ENCODE results near the gene ADAM30. TPM values are rescaled to one million over a fixed set of nuclear protein-coding genes. Genes with fewer than 3 reads are reported as not detected.

The ADAM30 gene
- total RNA-seq, 2 donors from 2014 or later = not detected

- intact Hi-C loops (cut with DNase I) = no loop called here
- TF ChIP-seq POLR2A (IDR thresholded peaks at IDR 0.05) = no peak
- TF ChIP-seq, protein P1, sequence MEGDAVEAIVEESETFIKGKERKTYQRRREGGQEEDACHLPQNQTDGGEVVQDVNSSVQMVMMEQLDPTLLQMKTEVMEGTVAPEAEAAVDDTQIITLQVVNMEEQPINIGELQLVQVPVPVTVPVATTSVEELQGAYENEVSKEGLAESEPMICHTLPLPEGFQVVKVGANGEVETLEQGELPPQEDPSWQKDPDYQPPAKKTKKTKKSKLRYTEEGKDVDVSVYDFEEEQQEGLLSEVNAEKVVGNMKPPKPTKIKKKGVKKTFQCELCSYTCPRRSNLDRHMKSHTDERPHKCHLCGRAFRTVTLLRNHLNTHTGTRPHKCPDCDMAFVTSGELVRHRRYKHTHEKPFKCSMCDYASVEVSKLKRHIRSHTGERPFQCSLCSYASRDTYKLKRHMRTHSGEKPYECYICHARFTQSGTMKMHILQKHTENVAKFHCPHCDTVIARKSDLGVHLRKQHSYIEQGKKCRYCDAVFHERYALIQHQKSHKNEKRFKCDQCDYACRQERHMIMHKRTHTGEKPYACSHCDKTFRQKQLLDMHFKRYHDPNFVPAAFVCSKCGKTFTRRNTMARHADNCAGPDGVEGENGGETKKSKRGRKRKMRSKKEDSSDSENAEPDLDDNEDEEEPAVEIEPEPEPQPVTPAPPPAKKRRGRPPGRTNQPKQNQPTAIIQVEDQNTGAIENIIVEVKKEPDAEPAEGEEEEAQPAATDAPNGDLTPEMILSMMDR (IDR thresholded peaks at IDR 0.05) = no peak
- Histone ChIP-seq H3K4me3 (no peak overlapping the region), H3K27me3 (no peaks in the 10 kb centered on the region), H3K27ac (no peak overlapping the region), H3K4me1 (no peaks in the 10 kb centered on the region), H3K9me3 (no peaks in the 10 kb centered on the region), H3K36me3 (replicated peaks in 1 of 2; ENCODE audit: insufficient read depth in 1 of 2, low read depth in 2 of 2) (no peaks in the 10 kb centered on the region)
- DNase-seq (no peak), ATAC-seq (no peak)
Observed at GRCh38 chr1:119903443-119903835, 7.1 kb upstream of the ADAM30 start.

- 96 to 100% methylated on average over 1 to 4 of the region's 4 CpGs for WGBS, 2 donors
- ATAC-seq (no peak), DNase-seq (no peak)
- Histone ChIP-seq H3K4me3 (no peak overlapping the region), H3K9me3 (no peaks in the 10 kb centered on the region), H3K27ac (no peak overlapping the region), H3K27me3 (no peaks in the 10 kb centered on the region), H3K4me1 (no peaks in the 10 kb centered on the region), H3K36me3 (replicated peaks in 1 of 2; ENCODE audit: insufficient read depth in 1 of 2, low read depth in 2 of 2) (no peaks in the 10 kb centered on the region)
- intact Hi-C loops (cut with DNase I) = no loop called here
- TF ChIP-seq, protein P1 (IDR thresholded peaks at IDR 0.05) = no peak
- no peak for TF ChIP-seq POLR2A (IDR thresholded peaks at IDR 0.05)
Observed at GRCh38 chr1:119902775-119903442, 6.6 kb upstream of the ADAM30 start.

DNA sequence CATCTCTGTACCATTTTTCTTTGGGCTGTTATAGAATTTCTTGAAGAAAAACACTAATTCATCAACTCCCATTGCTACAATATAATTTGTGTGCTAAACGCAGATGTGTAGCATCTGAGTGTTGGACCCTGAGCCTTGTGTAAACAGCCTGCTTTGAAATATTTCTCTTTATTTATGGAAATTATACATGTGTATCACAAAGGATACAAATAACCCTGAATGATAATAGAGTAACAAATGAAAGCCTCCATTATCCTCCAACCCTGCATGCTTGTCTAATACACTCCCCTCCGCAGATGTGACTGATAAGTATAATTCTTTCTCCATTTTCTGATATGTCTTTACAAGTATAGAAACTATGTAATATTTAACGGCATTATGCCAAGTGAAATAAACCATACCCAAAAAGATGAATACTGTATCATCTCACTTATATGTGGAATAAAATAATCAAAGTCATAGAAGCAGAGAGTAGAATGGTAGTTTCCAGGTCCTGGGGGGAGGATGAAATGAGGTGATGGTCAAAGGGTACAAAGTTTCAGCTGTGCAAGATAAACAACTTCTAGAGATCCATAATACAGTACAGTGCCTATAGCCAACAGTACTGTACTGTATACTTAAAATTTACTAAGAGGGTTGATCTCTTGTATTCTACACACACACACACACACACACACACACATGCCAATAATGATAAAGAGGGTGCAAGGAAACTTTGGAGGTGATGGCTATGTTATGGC is 2.8 kb upstream of the ADAM30 start:
- DNase-seq = no peak
- Histone ChIP-seq H3K36me3 (replicated peaks in 1 of 2; ENCODE audit: insufficient read depth in 1 of 2, low read depth in 2 of 2) (no peaks in the 10 kb centered on the region), H3K9me3 (no peaks in the 10 kb centered on the region), H3K27ac (no peak overlapping the region), H3K4me3 (no peak overlapping the region), H3K27me3 (no peaks in the 10 kb centered on the region), H3K4me1 (peaks cover 2% of the 10 kb centered on the region)
- no peak for TF ChIP-seq POLR2A (IDR thresholded peaks at IDR 0.05)
- TF ChIP-seq, protein P1 (IDR thresholded peaks at IDR 0.05) = no peak
- no peak for ATAC-seq
- intact Hi-C loops (cut with DNase I) = no loop called here
- 81 to 84% methylated on average over 3 of the region's 3 CpGs for WGBS, 2 donors

- DNase-seq (no peak), ATAC-seq (no peak)
Observed at GRCh38 chr1:119898530-119898929, 2.2 kb upstream of the ADAM30 start.

More at GRCh38 chr1:119898530-119898929, 2.2 kb upstream of the ADAM30 start:
- no peaks in the 10 kb centered on the region for H3K36me3 ChIP-seq (replicated peaks in 1 of 2; ENCODE audit: insufficient read depth in 1 of 2, low read depth in 2 of 2)
- intact Hi-C loops (cut with DNase I) = no loop called here
- no peaks in the 10 kb centered on the region for H3K27me3 ChIP-seq
- 91 to 92% methylated on average over 2 of the region's 2 CpGs for WGBS, 2 donors
- H3K4me1 ChIP-seq = peaks cover 8% of the 10 kb centered on the region
- no peaks in the 10 kb centered on the region for H3K9me3 ChIP-seq
- TF ChIP-seq, protein P1 (IDR thresholded peaks at IDR 0.05) = no peak
- no peak for TF ChIP-seq POLR2A (IDR thresholded peaks at IDR 0.05)
- no peak overlapping the region for H3K4me3 ChIP-seq
- H3K27ac ChIP-seq = no peak overlapping the region

Measured in body of pancreas (tissue), 4 donors.